HL-60 (cell line): Measurements from ENCODE around the gene CDH2.

ENCODE experiments used
- GABPA ChIP-seq: IDR thresholded peaks from 2 replicates; pipeline ENCODE4 v1.6.1; 2012; ENCODE audit warnings: low read depth
- POLR2AphosphoS5 ChIP-seq: IDR thresholded peaks from 2 replicates; pipeline ENCODE4 v1.6.1; 2012; ENCODE audit warnings: low read depth
- TF ChIP-seq, protein P1 (sequence below): IDR thresholded peaks from one replicate; pipeline ENCODE4 v1.5.1; 2011; ENCODE audit warnings: low read length, control low read depth, inconsistent platforms; ENCODE audit not compliant: insufficient read depth
- TF ChIP-seq, protein P2 (sequence below): IDR thresholded peaks from 2 replicates; pipeline ENCODE4 v1.6.1; 2012; ENCODE audit warnings: low read depth; ENCODE audit not compliant: insufficient replicate concordance

DNA sequence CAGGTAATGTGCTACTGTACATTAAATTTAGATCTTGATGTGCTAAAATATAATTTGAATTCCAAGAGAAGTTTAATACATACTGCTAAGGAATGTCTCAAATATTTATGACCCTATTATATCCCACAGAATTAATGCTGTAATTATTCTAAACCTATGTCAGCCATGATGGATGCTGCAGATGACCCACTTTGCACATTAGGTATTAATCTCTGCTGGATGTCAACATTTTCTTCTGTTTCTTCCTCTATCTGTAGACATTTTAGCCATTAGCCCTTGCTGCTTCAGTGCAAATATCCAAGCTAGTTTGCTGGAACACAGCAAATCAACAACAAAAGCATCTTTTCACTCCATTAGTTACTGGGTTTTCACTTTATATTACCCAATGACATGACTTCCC, 164.6 kb downstream of the CDH2 start:
- TF ChIP-seq, protein P1, sequence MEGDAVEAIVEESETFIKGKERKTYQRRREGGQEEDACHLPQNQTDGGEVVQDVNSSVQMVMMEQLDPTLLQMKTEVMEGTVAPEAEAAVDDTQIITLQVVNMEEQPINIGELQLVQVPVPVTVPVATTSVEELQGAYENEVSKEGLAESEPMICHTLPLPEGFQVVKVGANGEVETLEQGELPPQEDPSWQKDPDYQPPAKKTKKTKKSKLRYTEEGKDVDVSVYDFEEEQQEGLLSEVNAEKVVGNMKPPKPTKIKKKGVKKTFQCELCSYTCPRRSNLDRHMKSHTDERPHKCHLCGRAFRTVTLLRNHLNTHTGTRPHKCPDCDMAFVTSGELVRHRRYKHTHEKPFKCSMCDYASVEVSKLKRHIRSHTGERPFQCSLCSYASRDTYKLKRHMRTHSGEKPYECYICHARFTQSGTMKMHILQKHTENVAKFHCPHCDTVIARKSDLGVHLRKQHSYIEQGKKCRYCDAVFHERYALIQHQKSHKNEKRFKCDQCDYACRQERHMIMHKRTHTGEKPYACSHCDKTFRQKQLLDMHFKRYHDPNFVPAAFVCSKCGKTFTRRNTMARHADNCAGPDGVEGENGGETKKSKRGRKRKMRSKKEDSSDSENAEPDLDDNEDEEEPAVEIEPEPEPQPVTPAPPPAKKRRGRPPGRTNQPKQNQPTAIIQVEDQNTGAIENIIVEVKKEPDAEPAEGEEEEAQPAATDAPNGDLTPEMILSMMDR: no peak
- TF ChIP-seq POLR2AphosphoS5 (no peak), GABPA (no peak)
- TF ChIP-seq, protein P2, sequence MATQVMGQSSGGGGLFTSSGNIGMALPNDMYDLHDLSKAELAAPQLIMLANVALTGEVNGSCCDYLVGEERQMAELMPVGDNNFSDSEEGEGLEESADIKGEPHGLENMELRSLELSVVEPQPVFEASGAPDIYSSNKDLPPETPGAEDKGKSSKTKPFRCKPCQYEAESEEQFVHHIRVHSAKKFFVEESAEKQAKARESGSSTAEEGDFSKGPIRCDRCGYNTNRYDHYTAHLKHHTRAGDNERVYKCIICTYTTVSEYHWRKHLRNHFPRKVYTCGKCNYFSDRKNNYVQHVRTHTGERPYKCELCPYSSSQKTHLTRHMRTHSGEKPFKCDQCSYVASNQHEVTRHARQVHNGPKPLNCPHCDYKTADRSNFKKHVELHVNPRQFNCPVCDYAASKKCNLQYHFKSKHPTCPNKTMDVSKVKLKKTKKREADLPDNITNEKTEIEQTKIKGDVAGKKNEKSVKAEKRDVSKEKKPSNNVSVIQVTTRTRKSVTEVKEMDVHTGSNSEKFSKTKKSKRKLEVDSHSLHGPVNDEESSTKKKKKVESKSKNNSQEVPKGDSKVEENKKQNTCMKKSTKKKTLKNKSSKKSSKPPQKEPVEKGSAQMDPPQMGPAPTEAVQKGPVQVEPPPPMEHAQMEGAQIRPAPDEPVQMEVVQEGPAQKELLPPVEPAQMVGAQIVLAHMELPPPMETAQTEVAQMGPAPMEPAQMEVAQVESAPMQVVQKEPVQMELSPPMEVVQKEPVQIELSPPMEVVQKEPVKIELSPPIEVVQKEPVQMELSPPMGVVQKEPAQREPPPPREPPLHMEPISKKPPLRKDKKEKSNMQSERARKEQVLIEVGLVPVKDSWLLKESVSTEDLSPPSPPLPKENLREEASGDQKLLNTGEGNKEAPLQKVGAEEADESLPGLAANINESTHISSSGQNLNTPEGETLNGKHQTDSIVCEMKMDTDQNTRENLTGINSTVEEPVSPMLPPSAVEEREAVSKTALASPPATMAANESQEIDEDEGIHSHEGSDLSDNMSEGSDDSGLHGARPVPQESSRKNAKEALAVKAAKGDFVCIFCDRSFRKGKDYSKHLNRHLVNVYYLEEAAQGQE: no peak
